Effector memory CD4-positive, alpha-beta T cell (primary cell): ENCODE results near the gene SLC41A3.

Experiments
- DNase-seq, 3 donors: peaks; one replicate each; pipeline ENCODE4 v3.0.0-alpha.2; 2020
- H3K27ac ChIP-seq: 2 replicates; pipeline ENCODE4 v1.7.0; 2013; ENCODE audit warnings: mild to moderate bottlenecking, low read length, moderate library complexity; ENCODE audit not compliant: insufficient read depth, poor library complexity, severe bottlenecking
- H3K27me3 ChIP-seq: replicated peaks from 2 replicates; pipeline ENCODE4 v1.7.0; 2013; ENCODE audit warnings: mild to moderate bottlenecking, low read length; ENCODE audit not compliant: insufficient read depth, control insufficient read depth, poor library complexity, severe bottlenecking
- H3K36me3 ChIP-seq: 2 replicates; pipeline ENCODE4 v1.7.0; 2013; ENCODE audit warnings: mild to moderate bottlenecking, low read length, moderate library complexity; ENCODE audit not compliant: control insufficient read depth, insufficient read depth
- H3K4me1 ChIP-seq: 2 replicates; pipeline ENCODE4 v1.7.0; 2013; ENCODE audit warnings: low read length, mild to moderate bottlenecking; ENCODE audit not compliant: control insufficient read depth, insufficient read depth, poor library complexity, severe bottlenecking
- H3K4me3 ChIP-seq: 2 replicates; pipeline ENCODE4 v1.7.0; 2013; ENCODE audit warnings: low read length, low read depth, mild to moderate bottlenecking; ENCODE audit not compliant: insufficient read depth, poor library complexity, severe bottlenecking
- H3K9me3 ChIP-seq: 2 replicates; pipeline ENCODE4 v1.7.0; 2013; ENCODE audit warnings: mild to moderate bottlenecking, low read length, moderate library complexity; ENCODE audit not compliant: control insufficient read depth

SLC41A3 gene

DNA sequence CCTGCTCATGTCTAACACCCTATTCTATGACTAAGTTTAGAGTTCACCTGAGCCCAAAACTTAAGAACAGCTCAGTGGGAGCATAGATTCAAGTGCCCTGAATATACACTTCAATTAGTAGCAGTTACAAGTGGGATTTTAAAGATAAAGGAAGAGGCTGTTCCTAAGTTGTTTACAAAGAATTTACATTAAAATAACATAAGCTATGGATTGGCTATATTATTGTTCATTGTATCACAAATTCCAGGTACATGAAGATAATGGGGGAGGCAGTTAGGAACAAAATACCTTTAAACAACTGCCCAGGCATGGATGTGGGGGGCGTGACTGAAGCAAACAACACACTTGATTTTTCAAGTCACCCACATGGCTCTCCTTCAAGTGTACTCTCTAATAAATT, 62.2 kb downstream of the SLC41A3 start:
- H3K27ac ChIP-seq = no peak overlapping the region
- H3K4me1 ChIP-seq = no peaks in the 10 kb centered on the region
- no peaks in the 10 kb centered on the region for H3K27me3 ChIP-seq
- H3K9me3 ChIP-seq = no peaks in the 10 kb centered on the region
- DNase-seq = no peak
- peaks cover 15% of the 10 kb centered on the region for H3K36me3 ChIP-seq
- no peak overlapping the region for H3K4me3 ChIP-seq

DNA sequence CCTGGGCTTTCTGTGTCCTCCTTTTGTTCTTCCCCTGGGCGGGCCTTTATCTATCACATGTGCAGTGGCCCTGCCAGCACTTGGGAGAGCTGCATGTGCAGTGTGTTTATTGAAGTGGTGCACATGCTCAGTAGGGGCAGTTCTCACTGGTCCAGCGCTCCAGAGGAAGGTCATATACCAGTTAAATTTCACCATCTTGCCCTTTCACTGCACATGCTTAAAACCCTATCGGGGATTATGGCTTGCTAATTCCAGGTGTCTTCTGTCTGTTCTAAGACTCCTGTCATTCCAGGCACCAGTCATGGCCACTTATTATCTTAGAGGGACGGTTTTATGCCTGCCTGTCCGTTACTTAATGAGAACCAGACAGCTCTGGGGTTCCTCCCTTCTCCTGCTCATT, 62.7 kb downstream of the SLC41A3 start:
- Histone ChIP-seq H3K27me3 (no peaks in the 10 kb centered on the region), H3K27ac (no peak overlapping the region), H3K9me3 (no peaks in the 10 kb centered on the region), H3K36me3 (peaks cover 18% of the 10 kb centered on the region), H3K4me1 (no peaks in the 10 kb centered on the region), H3K4me3 (no peak overlapping the region)
- DNase-seq = no peak

- Histone ChIP-seq H3K4me1 (no peaks in the 10 kb centered on the region), H3K9me3 (no peaks in the 10 kb centered on the region), H3K4me3 (no peak overlapping the region), H3K36me3 (peaks cover 31% of the 10 kb centered on the region), H3K27me3 (no peaks in the 10 kb centered on the region), H3K27ac (no peak overlapping the region)
- DNase-seq = no peak
Measured at GRCh38 chr3:126019683-126020082, 64.2 kb downstream of the SLC41A3 start.

GRCh38 chr3:126018995-126019394, 64.9 kb downstream of the SLC41A3 start:
- Histone ChIP-seq H3K9me3 (no peaks in the 10 kb centered on the region), H3K4me3 (no peak overlapping the region), H3K36me3 (peaks cover 25% of the 10 kb centered on the region), H3K4me1 (no peaks in the 10 kb centered on the region), H3K27me3 (no peaks in the 10 kb centered on the region), H3K27ac (no peak overlapping the region)
- DNase-seq = no peak

DNA sequence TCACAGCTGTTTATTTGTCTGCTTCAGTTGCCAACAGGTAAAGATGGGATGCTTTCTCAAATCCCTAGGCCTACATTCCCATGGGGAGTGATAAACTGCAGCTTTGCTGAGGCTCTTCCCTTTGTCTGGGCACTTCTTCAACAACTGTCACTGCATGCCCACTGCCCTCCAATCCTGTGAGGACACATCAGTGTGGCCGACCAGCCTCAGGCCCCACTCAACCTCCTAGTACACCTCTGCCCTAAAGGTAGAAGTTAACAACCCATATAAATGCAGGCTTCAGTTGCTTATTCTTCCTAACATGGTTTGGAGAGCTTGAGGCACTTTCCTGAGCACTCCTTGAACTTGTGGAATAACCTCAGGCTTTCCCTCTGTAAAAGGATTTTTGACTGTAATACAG, 65.4 kb downstream of the SLC41A3 start:
- H3K4me3 ChIP-seq = no peak overlapping the region
- no peaks in the 10 kb centered on the region for H3K9me3 ChIP-seq
- no peak for DNase-seq
- no peak overlapping the region for H3K27ac ChIP-seq
- H3K36me3 ChIP-seq = peaks cover 21% of the 10 kb centered on the region
- no peaks in the 10 kb centered on the region for H3K4me1 ChIP-seq
- no peaks in the 10 kb centered on the region for H3K27me3 ChIP-seq

DNA sequence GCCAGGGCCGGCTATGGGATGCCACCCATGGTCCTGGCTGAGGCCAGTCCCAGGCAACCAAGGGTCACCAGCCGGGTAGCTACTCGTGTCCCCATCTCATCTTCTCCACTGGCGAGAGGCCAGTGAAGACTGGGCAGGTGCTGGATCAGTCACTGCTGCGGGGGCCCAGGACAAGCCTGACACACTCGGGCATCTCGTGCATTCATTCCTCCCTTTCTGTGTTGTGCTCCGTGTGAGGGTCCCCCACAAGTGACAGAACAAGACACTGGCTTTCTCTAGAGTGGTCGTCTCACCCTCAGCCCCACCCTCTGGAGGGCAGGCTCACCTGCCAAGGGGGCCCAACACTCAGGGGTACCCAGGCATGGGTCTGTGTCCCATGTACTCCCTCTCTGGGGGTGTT, 66.6 kb downstream of the SLC41A3 start:
- Histone ChIP-seq H3K4me3 (no peak overlapping the region), H3K27ac (no peak overlapping the region), H3K4me1 (no peaks in the 10 kb centered on the region), H3K36me3 (peaks cover 16% of the 10 kb centered on the region), H3K27me3 (no peaks in the 10 kb centered on the region), H3K9me3 (no peaks in the 10 kb centered on the region)
- DNase-seq = no peak

GRCh38 chr3:126016616-126017015, 67.3 kb downstream of the SLC41A3 start:
- Histone ChIP-seq H3K27ac (no peak overlapping the region), H3K4me3 (no peak overlapping the region), H3K9me3 (no peaks in the 10 kb centered on the region), H3K4me1 (no peaks in the 10 kb centered on the region), H3K27me3 (no peaks in the 10 kb centered on the region), H3K36me3 (peaks cover 16% of the 10 kb centered on the region)
- no peak for DNase-seq

- peaks cover 16% of the 10 kb centered on the region for H3K36me3 ChIP-seq
Measured at GRCh38 chr3:126015075-126015474, 68.8 kb downstream of the SLC41A3 start.

GRCh38 chr3:126014252-126014651, 69.7 kb downstream of the SLC41A3 start:
- Histone ChIP-seq H3K4me3 (no peak overlapping the region), H3K9me3 (no peaks in the 10 kb centered on the region)
- no peak for DNase-seq

More at GRCh38 chr3:126015075-126015474, 68.8 kb downstream of the SLC41A3 start:
- DNase-seq = no peak
- Histone ChIP-seq H3K27me3 (no peaks in the 10 kb centered on the region), H3K4me1 (no peaks in the 10 kb centered on the region), H3K27ac (no peak overlapping the region), H3K4me3 (no peak overlapping the region), H3K9me3 (no peaks in the 10 kb centered on the region)

DNA sequence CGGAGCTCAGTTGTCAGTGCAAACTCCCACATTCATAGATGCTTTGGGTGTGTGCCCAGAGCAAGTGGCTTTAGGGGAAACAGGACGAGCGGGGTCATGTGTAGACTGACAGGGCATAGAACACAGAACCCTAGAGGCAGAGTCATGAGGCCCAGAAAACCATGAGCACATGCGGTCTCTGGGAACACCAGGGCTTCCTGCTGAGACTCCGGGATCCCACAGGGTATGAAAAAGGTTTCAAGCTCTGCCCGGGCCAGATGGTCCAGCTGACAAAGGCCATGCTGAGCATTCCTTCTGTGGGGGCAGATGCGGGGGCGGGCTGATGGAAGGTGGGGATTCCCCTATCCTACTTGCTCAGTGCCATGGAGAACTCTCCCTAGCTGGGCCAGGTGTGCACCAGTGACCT, 70.2 kb downstream of the SLC41A3 start:
- no peak for DNase-seq
- Histone ChIP-seq H3K36me3 (peaks cover 16% of the 10 kb centered on the region), H3K4me1 (no peaks in the 10 kb centered on the region), H3K27me3 (no peaks in the 10 kb centered on the region), H3K4me3 (no peak overlapping the region), H3K27ac (no peak overlapping the region), H3K9me3 (no peaks in the 10 kb centered on the region)

More at GRCh38 chr3:126014252-126014651, 69.7 kb downstream of the SLC41A3 start:
- Histone ChIP-seq H3K4me1 (no peaks in the 10 kb centered on the region), H3K36me3 (peaks cover 16% of the 10 kb centered on the region), H3K27me3 (no peaks in the 10 kb centered on the region), H3K27ac (no peak overlapping the region)

DNA sequence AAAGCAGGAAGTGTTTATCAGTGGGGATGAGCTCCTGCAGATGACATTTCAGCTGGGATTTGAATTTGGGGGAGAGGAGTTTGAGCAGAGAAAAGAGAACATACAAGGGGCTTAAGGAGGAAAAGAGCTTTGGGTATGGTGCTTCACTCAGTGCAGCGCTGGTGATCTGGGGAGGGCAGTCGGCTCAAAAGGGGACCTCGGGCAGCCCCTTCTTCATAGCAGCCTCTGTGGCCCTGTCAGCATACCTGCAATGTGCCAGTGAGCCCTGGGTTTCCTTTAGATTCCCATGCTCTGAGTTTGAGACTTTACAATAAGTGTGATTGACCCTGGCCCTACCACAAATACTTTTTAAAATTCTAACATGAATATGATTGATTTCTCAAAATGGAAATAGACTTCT, 74.7 kb downstream of the SLC41A3 start:
- Histone ChIP-seq H3K4me3 (no peak overlapping the region), H3K27ac (no peak overlapping the region), H3K27me3 (no peaks in the 10 kb centered on the region), H3K9me3 (no peaks in the 10 kb centered on the region), H3K4me1 (no peaks in the 10 kb centered on the region), H3K36me3 (peaks cover 14% of the 10 kb centered on the region)
- DNase-seq = no peak
